Measurements from ENCODE around the gene HSFX3. TPM values are rescaled to one million over a fixed set of nuclear protein-coding genes. Genes with fewer than 3 reads are reported as not detected.

Gene HSFX3
- total and polyA plus RNA-seq, 2 of the 8 experiments (the other 6 are each of a cell fraction or from before 2014, with no cell fraction given), result not detected

DNA sequence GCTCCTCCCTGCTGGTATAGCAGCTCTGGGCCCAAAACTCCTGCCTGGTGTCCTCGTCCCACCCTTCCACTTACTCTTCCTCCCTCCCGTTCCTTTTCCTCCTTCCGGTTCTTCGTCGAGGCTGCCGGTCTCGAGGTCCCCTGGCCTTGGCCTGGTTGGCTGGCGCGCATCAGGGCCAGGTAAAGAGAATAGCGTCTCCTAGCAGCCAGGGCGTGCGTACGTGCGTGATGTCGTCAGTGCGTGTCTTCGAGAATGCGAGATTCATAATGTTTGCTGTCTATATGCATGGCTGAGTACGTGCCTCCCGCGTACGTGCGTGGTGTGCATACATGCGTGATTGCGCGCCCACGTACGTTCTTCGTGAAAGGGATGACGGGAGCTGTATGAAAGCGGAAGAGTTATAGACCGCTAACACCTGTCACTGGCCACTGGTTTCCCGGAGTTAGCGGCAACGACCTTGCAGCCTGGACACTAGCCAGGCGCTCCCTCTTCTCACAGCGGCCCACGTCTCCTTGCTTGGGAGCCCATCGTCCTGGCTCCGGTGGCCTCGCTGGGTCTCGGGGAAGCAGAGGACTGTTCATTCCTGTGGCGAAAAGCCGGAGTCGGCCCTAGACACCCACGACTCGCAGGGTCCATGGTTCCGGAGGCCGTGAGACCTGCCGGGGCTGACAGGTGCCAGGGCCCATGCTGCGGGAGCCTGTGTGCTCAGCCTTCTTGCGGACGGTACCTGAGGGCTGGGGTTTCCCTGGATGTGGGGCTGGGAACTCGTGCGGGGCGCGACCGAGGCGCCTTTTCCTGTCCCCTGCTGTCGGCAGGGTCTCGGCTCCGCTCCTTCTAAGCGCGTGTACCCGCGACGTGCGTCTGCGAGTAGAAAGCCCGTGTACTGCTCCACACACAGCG lies 8.9 kb downstream of the HSFX3 start, which contains the start of gene EOLA1 (continued):
- no peak for TF ChIP-seq EGR1 (IDR thresholded peaks at IDR 0.05; ENCODE audit: borderline replicate concordance, low read depth, low read length)
- peak; percentile 42 for TF ChIP-seq ASH2L (IDR thresholded peaks at IDR 0.05; ENCODE audit: low read length)
- TF ChIP-seq, protein P1, sequence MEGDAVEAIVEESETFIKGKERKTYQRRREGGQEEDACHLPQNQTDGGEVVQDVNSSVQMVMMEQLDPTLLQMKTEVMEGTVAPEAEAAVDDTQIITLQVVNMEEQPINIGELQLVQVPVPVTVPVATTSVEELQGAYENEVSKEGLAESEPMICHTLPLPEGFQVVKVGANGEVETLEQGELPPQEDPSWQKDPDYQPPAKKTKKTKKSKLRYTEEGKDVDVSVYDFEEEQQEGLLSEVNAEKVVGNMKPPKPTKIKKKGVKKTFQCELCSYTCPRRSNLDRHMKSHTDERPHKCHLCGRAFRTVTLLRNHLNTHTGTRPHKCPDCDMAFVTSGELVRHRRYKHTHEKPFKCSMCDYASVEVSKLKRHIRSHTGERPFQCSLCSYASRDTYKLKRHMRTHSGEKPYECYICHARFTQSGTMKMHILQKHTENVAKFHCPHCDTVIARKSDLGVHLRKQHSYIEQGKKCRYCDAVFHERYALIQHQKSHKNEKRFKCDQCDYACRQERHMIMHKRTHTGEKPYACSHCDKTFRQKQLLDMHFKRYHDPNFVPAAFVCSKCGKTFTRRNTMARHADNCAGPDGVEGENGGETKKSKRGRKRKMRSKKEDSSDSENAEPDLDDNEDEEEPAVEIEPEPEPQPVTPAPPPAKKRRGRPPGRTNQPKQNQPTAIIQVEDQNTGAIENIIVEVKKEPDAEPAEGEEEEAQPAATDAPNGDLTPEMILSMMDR (IDR thresholded peaks at IDR 0.05; ENCODE audit: control extremely low read depth in 1 of 3, insufficient read depth in 1 of 3, low read depth in 1 of 3, low read length in 3 of 3), result no peak
- no peak for TF ChIP-seq POU5F1 (IDR thresholded peaks at IDR 0.05; ENCODE audit: low read depth, low read length)
- no peak for TF ChIP-seq BRCA1 (IDR thresholded peaks at IDR 0.05; ENCODE audit: low read depth, low read length)
- TF ChIP-seq SIN3A (conservative IDR thresholded peaks at IDR 0.05 in 1 of 2, IDR thresholded peaks at IDR 0.05 in 1 of 2; ENCODE audit: low read depth in 1 of 2, low read length in 2 of 2), result 0 out of 4 replicates have a peak, but pooled peaks of 1 of the 2 experiments have one; percentile 67
- peak; percentile 75 for TF ChIP-seq CREB1 (IDR thresholded peaks at IDR 0.05)
- peak; percentile 48 for TF ChIP-seq KDM4A (IDR thresholded peaks at IDR 0.05; ENCODE audit: low read depth, low read length, severe bottlenecking)
